Measurements from ENCODE around the gene BCDIN3D.

The BCDIN3D gene

GRCh38 chr12:49801141-49802063 lies 41.5 kb downstream of the BCDIN3D start:
- TF ChIP-seq, protein P1, sequence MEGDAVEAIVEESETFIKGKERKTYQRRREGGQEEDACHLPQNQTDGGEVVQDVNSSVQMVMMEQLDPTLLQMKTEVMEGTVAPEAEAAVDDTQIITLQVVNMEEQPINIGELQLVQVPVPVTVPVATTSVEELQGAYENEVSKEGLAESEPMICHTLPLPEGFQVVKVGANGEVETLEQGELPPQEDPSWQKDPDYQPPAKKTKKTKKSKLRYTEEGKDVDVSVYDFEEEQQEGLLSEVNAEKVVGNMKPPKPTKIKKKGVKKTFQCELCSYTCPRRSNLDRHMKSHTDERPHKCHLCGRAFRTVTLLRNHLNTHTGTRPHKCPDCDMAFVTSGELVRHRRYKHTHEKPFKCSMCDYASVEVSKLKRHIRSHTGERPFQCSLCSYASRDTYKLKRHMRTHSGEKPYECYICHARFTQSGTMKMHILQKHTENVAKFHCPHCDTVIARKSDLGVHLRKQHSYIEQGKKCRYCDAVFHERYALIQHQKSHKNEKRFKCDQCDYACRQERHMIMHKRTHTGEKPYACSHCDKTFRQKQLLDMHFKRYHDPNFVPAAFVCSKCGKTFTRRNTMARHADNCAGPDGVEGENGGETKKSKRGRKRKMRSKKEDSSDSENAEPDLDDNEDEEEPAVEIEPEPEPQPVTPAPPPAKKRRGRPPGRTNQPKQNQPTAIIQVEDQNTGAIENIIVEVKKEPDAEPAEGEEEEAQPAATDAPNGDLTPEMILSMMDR (IDR thresholded peaks at IDR 0.05; ENCODE audit: low read depth, low read length, missing control alignments): no peak
- in situ Hi-C loops (cut with HindIII; ENCODE audit: low sequenced_read_pairs): no loop called here
- DNase-seq (ENCODE audit: low read depth): no peak

DNA sequence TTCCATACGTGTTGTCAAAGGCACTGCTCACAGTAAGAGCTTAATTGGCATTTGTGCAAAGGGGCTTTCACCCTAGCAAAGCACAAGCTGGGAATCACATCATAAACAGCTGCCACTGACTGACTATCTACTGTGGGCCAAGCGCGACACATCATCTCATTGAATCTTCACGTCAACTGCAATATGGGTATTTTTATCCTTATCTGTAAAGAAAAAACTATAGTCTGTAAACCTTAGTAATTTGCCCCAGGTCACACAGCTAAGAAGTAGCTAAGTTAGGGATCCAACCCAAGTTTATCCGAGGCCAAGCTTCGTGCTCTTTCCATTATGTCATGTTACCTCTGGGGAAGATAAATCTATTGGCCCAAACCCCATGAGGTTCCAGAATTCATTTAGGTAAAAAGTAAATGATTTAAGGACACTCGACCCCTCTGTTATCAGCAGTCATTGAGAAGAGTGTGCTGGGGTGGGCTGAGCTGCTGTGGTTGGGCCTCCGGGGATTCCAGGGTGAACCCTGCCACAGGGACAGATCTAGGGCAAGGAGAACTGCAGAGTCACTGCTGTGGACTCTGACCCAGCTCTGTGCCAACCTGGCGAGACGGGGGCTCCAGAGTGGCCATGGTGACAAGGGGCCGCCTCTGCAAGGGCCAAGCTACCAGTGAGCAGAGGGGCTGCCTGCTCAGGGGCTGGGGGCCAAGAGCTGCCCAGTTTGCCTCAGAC lies 42.3 kb downstream of the BCDIN3D start:
- no peak for DNase-seq (ENCODE audit: low read depth)
- no peak overlapping the region for H3K4me3 ChIP-seq (ENCODE audit: low read depth, low read length)
- in situ Hi-C loops (cut with HindIII; ENCODE audit: low sequenced_read_pairs): no loop called here
- TF ChIP-seq, protein P1 (IDR thresholded peaks at IDR 0.05; ENCODE audit: low read depth, low read length, missing control alignments): no peak

More at GRCh38 chr12:49801141-49802063, 41.5 kb downstream of the BCDIN3D start:
- no peak overlapping the region for H3K4me3 ChIP-seq (ENCODE audit: low read depth, low read length)

DNA sequence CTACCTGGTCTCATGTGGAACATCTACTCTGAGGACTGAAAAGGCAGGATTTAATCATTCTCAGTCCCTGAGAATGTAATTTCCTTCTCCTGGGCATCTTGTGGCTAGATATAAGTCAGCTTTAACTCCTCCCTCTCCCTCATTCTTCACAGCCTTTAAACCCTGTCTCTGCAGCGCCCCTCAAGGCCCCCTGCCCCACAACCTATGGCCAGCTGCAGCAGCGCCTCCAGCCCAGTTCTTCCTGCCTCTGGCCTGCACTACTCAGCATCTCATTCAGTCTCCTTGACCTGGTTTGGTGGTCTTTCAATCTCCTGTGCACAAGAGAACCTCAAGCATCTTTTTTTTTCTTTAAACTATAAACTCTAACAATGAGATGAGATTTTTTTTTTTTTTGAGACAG lies 44.0 kb downstream of the BCDIN3D start:
- no peak for DNase-seq (ENCODE audit: low read depth)
- TF ChIP-seq, protein P1 (IDR thresholded peaks at IDR 0.05; ENCODE audit: low read depth, low read length, missing control alignments): no peak
- in situ Hi-C loops (cut with HindIII; ENCODE audit: low sequenced_read_pairs): no loop called here
- H3K4me3 ChIP-seq (ENCODE audit: low read depth, low read length): no peak overlapping the region

DNA sequence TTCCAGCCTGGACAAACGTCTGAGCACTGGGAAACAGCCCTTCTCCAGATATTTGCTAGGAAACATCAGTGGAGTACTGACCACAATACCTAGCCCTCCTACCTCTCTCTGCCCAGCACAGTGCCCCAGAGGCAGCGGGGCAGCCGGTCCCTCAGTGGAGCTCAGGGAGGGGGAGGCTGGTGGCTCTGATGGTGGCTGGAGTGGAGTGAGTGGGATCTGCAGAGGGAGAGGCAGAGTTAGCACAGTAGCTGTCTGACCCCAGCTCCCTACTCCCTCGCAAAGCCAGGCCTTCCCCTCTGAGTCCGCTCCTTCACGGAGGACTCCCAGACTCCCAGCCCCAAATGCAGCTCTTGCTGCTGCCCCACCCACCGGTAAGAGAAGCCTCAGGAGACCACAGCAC lies 44.7 kb downstream of the BCDIN3D start:
- DNase-seq (ENCODE audit: low read depth): no peak
- TF ChIP-seq, protein P1 (IDR thresholded peaks at IDR 0.05; ENCODE audit: low read depth, low read length, missing control alignments): no peak
- in situ Hi-C loops (cut with HindIII; ENCODE audit: low sequenced_read_pairs): no loop called here
- H3K4me3 ChIP-seq (ENCODE audit: low read depth, low read length): no peak overlapping the region

DNA sequence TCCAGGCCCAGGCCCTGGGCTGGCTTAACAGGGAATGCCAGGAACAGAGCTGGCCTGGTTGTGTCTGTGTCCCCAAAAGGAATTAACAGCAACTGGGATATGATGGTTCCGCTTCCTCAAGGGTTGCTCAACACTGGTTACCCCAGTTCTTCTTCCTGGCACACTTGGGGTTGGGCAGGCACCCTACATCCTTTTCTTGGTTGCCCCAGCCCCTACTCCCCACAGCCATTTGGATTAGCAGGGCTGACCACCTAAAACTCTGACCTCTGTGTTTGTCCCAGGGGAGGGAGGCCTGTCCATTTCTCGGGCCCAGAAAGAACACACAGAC lies 45.5 kb downstream of the BCDIN3D start:
- in situ Hi-C loops (cut with HindIII; ENCODE audit: low sequenced_read_pairs): no loop called here
- no peak for DNase-seq (ENCODE audit: low read depth)
- H3K4me3 ChIP-seq (ENCODE audit: low read depth, low read length): no peak overlapping the region

More for the DNA sequence above, 45.5 kb downstream of the BCDIN3D start:
- TF ChIP-seq, protein P1 (IDR thresholded peaks at IDR 0.05; ENCODE audit: low read depth, low read length, missing control alignments): no peak

All from astrocyte of the cerebellum (primary cell).